GDM1 (cell line): ENCODE data around the gene DCLK1.

Experiments
- DNase-seq: peaks from one replicate; lab custom pipeline; 2025; lab: John Stamatoyannopoulos, UW

Gene DCLK1

DNA sequence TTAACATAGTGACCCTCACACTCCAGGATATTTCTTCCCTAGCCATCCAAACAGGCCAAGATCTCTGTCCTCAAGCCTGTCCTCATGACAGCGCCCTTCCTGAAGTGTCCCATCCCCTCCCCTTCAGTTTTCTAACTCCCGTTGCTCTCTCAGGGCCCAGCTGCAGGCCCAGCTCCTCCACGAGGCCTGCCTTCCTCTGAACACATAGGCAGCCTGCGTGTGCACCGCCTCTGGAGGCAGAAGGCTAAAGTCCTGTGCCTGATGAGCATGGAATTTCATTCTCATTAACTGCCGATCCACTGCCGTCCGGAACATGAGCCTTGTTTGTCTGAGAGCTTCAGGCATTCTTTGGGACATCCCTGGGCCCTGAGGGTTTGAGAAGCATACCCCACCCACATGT lies 306.4 kb downstream of the DCLK1 start:
- DNase-seq, result no peak

DNA sequence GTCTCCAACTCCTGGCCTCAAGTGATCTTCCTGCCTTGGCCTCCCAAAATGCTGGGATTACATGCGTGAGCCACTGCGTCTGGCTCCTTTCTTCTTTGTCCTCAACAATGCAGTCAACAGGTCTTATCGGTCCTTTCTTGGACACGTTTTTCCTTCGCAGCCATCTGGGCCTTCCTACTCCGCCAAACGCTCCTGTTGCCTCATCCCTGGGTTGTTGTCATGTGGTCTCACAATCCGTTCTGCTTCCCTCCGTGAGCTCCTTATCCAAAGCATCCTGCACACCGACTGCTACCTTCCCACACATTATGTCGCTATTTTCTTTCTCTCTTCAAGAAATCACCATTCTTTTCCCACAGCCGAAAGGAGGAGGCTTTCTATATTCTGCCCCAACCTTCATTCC lies 306.8 kb downstream of the DCLK1 start:
- DNase-seq, result no peak

DNA sequence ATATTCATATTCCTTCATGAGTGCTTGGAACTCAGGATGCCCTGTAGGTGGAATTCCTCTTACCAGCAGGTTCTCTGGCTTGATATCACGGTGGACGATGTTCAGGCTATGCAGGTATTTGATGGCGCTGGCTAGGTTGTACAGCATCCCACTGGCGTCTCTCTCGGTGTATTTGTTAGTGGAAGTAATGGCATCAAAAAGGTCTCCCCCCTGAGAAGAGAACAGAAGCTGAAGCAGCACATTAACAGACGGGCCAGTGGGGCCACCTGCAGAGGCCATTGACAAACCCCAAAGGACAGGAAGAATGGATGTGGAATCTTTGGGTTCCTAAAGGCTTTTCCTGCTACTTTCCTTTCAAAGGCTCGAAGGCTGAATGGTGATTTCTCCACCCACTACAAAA lies 308.5 kb downstream of the DCLK1 start:
- no peak for DNase-seq

DNA sequence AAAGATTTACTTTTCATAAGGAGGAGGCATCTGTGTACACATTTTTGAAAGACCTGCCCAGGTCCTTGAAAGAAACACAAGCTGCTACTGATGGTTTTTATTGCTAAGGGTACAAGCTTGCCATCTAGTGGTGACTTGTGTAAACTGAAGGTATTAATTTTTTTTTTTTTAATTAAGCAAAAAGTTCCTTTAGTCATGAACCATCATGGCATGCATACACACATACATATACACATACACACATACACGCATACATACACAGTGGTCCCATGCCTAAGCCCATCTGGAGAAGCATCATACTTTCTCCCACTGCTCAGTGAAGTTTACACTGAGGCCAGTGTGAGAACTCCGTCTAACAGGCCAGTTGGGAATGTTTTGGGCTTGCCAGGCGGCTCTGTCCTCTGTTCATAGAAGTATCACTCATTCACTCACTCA lies 312.5 kb downstream of the DCLK1 start:
- no peak for DNase-seq

DNA sequence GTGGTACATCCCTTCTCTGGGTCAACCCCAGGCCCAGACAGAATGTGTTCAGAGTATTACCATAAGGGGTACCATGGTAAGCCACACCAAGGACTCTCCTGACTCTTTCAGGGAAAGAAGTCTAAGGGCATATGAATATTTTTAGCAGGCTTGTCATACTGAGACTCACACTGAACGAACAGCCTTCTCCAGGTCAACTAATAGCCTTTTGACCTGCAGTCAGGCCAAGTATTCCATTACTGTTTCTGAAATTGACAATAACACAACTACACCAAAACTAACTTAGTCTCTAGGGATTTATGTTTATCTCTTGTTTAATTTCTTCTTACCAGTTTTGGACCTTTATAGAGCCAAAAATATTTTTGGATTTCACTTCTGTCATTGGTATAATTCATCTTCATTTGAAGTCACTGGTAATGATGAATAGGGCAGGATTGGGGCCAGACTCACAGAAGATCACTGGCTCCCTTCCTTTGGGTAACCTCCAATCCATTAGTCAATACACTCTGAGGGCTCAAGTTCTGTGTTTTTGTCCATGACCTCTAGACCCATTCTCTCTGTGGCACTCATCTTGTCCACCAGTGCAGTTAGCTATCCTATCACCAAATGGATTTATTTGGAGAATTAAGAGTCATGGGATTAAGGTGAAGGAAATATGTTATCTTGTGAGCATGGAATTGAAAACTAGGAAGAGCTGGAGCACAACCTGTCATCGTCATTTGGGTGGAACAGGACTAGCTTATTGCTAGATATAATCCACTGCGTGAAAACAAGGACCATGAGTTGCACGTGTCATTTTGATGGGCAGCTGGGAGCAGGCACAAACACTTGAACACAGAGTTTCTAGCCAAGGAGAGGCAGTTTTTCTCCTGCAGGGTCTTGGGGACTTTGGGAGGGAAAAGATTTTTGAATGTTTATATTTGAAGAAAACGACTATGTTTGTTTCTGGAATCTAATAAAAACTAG lies 313.3 kb downstream of the DCLK1 start:
- no peak for DNase-seq

DNA sequence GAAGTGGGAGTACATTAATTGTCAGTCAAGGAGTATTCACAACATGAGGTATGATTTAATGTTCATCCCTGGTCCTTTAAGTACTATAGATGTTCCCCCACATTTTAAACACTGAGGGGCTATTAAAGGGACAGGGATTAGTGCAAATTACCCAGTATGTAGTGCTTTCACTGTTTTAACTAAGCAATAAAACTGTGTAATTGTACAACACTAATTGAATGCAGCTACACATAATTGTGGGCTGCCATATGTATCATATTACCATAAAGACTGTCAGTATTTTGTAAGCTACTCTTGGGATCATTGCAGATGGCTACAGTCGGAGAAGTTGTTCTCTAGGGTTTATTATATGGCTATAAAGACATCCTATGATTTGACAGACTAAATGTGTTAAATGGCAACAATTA lies 316.6 kb downstream of the DCLK1 start:
- no peak for DNase-seq

DNA sequence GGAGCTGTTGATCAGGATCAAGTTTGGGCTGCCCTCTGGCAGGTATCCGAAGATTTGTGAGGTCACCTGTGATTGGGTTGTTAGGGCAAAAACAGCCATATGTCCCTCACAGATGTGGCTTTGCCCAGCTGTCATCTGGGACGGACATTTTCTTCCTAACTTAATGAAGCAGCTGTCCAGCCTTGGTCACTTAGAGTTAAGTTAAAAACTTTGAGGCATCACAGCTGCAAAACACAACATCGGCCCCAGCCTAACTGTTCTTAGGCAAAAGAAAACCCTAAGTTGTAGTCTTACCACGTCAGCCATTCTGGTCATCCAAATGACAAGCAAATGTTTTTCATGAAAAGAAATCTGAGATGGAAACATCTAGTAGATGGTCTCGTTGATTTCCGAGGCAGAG lies 318.4 kb downstream of the DCLK1 start:
- no peak for DNase-seq

DNA sequence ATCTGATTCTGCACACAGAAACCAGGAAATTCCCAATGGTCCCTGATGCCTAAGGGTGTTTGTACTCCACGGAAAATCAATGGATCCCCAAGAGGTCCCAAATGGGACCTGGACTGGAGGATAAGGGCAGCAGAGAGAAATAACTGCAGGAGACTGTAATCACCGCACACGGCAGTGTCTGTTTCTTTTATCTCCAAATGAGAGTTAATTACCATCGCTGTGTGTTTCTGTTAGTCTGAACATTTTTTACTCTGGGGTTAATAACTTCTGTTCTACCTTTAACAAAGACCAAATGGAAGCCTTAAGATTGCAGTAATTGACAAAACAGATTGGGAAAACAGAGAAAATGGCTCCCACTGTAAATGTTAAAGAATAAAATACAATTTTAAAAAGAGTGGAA lies 320.9 kb downstream of the DCLK1 start:
- DNase-seq, result no peak

DNA sequence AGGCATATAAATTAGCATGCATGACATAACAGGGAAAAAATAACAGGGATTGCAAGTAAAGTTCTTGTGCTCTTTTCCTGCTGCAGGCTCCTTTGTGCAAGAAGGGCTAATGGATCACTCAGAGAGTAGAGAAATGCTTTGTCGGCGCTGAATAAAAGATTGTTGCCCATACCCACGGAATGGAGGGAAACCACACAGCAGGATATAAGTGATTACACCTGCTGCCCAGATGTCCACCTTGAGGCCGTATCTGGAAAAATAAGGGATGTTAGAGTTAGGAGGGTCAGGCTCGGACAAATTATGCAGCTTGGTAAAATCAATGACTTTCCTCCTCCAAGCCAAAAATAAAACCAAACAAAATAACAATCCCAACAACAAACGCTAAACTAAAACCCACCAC lies 322.3 kb downstream of the DCLK1 start:
- DNase-seq, result no peak

DNA sequence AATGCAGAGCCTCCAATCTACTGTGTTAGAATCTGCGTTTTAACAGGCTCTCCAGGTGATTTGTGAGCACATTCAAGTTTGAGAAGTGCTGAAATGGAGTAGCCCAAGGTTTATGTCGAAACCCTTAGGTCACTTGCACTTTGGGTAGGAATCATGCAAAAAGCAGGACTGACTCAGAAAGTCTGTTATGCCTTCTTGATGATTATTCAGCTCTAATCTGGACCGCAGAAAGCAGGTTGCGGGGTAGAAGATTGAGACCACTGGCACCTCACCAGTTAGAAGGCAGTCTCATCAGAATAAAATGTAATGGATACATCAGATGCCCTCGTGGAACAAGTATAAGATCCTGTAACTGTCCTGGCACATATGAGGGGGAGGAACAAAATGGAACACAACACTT lies 326.3 kb downstream of the DCLK1 start:
- no peak for DNase-seq

DNA sequence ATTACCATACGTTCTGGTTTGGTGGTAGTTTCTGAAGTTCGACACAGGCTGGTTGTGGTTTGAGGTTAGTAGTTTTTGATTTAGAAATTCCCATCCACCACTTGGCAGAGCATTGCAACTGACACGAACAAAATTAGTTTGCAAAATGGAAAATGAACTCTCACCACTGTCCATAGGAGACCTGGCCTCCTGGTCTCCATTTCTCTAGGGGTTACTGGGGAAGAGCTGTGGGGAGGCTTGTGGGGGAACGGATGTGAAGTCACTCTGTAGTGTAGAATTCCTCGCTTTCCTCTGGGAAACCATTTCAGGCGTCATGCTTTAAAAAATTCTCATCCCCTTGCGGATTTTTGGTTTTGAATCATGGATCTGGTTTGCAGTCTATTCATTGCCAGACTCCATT lies 333.2 kb downstream of the DCLK1 start:
- no peak for DNase-seq

DNA sequence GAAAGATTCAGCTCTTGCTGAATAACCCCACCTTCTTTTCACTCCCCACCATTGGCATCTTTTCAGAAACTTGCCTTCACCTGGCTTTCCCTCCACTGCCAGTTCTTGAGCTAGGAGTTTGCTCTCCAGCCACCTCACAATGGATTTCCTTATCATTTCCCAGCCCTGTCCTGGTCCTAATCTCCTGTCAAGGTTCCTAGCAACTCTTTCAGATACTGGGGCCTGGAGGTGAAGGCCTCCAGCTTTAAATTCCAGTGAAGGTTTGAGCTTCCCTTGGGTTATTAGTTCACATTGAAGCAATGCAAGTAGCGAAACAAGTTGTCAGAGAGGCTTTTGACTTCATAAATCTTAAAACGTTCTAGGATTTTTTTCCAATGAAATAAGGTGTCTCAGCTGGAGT lies 333.9 kb downstream of the DCLK1 start:
- no peak for DNase-seq

DNA sequence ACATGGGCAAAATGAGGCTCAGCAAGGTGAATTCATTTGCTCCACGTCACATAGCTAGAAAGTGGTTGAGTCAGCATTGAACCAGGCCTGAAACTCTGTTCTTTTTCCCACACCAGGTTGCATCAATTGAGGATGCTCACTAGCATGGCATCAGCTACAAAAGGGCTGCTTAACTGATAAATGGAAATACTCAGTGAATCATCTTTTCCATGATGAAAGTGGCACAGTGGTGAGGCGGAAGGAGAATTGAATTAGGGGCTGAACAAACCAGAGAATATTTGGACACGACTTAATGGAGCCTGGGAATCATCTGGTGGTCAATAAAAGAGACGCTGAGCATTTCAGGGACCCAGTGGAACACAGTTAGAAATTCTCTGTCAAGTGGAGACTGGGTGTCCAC lies 334.6 kb downstream of the DCLK1 start:
- DNase-seq, result no peak

DNA sequence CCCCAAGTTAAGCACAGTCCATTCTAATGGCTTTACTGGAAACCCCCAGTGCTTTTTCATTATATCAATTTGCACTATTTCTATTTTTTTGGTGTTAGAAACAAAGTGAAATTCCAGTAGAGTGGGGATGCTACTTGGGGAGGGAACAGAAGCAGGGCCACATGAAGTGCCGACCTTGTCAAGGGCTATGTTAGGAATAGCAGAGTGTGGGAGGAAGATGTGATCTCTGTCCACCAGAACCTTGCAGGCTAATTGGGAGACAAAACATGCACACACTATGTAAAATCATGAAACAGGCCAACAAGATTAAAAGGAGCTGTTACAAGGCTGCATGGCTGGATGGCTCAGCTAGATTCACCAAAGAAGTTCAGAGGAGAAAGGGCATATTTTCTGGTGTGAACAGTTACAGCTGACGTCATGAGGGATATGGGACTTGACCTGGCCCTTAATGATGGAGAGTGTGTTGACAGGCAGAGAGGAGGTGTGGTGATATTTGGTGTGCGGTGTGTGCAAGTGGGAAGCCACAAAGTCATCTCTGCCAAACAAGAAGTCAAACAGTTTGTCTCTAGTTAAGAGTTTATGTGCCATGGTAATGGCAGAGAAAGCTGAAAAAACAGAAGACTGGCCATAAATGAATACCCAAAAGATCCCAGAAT lies 336.3 kb downstream of the DCLK1 start:
- DNase-seq, result no peak

DNA sequence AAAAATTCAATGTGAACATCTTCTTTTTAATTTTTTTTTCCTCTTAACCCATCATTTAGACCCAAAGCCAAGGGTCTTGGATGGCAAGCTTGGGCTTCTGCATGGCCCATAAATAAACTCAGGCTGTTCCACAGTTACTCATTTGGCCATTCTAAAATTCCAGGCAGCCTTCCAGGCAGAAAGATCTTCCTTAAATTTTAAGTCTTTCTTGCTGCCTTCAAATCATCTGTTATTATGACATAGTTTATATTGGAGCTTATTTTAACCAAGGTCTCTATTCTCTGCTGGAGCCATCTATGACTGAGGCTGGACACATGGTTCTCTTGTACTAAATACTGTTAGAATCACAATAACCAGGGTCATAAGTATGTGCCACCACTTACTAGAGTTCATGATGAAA lies 337.4 kb downstream of the DCLK1 start:
- no peak for DNase-seq

DNA sequence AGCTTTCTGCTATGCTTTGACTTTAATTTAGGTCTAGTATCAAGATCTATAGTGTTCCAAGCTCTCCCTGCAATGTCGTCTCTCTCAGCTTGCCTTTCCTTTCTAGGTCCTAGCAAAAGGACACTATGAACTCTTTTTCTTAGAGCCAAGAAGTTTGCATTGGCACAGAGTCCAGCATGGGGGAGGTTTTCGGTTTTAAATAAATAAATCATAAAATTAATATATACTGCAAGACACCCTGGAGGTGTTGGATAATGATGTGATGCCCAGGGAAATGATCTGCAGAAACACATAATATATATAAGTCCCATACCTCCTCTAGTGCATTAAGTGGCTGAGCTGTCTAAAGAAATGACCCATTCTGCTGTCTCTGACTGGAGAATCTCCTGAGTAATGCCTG lies 338.3 kb downstream of the DCLK1 start:
- DNase-seq, result no peak

DNA sequence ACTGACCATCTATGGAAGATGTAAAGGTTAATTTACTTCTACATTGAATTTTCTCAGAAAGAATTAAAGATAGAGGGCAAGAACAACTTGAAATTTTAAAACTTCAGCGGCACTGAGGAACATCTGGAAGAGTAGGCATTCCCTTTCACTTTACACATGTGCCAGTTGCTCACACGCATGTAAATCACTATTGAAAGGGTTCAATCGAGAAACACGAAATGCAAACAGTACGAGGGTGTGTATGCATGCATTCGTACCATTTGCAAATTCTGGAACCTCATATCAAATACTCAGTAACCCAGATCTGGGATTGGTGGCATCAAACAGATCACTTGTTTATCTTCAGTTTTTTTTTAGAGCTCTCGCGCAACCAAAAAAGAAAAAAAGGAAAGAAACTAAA lies 339.2 kb downstream of the DCLK1 start:
- DNase-seq, result no peak

DNA sequence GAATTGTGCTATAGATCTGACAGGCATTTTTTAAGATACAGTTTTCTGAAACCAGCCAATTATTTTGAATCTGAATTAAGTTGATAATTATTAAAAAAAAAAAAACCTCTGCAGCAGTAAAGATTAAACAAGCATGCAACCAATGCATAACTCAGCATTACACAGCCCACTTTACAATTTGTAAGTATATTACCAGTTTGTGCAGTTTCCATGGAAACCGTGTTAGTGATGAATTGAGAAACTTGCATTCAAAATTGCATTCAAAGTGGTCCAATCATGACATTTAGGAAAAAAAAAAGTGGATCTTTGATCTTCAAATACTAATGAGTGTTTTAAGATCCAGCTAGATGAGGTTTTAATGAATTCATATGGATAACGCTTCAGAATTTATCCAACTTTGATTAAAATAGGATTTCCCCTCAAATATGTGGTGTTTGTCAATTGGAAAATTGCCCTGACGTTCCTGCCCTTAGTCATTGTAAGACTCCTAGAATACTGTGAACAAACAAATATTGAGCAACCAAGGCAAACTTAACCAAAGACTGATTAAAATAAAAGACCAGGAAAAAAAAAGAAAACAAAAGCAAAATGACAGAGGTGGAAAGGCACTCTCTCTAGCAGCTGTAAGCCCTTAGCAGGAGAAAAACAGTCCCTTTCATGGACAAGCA lies 339.9 kb downstream of the DCLK1 start:
- DNase-seq, result no peak

DNA sequence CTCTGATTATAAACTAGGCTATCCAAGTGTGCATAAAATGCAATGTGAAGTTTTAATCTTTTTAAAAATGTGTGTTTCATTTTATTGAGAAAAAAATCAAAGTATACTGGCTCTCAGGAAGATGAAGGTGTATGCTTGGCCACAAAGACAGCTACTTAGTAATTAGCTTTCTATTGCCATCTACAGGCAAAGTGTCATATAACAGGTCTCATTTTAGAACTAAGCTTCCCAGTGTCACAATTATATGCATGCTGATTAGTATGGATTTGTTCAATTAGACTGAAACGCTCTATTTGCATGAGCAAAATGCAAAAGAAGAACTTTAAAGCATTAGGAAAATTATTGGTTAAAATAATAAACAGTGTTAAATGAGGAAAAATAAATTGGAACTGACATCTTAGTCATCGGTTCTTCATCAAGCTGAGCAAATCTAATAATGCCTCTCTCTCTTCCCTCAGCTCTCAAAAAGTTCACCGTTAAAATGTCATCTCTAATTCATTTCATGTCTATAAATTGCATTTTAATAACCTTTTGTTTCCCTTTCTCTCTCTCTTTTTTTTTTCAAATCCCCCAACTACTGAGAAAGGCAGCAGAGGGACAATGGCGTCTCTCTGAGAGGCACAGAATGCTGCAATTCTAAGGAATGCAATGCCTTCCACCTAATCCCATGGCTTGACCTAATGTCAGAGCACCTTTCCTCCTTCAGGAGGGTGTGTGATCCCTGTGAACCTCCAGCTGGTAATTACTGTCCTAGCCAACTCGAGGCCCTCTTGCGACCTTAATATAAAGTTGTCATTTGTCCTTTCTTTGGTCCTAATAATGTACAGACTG lies 341.6 kb downstream of the DCLK1 start:
- DNase-seq, result no peak

DNA sequence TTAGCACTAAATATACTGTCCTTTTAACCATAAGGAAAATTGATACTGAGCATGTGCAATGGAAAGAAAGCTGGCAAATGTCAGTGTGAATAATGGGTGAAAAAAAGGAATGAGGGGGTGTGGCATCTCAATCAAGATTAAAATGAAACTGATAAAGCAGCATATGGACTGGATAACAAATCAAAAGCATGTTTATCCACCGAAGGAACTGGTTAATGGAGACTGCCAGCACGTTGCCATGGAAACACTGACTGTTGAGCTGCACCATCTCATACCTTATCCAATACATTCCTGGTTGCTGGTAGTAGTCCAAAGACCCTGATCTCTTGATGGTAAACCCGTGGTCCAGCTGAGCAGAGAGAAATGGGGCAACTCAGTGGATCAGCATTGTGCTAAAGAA lies 343.2 kb downstream of the DCLK1 start:
- no peak for DNase-seq

DNA sequence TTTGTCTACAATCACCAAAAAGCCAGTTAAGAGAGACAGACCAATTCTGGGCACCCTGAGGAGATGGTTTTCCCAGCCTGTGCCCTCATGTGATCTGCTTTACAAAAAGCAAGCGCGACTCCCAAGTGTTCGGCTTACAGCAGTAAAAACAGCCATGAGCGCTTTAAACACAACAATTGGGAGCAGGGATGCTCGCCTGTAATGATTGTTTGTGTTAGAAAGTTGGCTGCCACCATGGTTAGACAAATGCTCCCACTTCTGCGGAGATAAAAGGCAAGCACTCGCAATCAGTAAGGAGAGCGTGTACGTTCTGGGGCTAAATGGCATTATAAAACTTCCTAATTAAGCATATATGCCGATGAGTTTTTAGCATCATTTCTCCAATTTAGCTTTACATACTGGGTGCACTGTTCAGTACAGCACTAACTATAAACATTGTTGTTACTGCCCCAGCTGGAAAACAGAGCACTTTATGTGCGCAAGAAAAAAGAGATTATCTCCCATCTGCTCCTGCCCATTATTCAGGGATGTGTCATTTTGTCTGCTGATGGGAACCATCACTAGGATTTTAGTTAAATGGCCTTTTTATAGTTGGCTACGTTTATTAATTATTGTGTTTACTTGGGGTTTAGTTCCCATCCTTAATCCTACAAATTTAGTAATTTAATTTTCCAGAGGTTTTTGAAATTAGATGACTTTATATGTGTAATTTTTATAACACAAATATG lies 345.4 kb downstream of the DCLK1 start:
- no peak for DNase-seq
